Measurements from ENCODE around the gene RAET1L. TPM values are rescaled to one million over a fixed set of nuclear protein-coding genes. Genes with fewer than 3 reads are reported as not detected.

Gene RAET1L
- total and polyA plus RNA-seq, 2 experiments from 2014 or later, result not detected

DNA sequence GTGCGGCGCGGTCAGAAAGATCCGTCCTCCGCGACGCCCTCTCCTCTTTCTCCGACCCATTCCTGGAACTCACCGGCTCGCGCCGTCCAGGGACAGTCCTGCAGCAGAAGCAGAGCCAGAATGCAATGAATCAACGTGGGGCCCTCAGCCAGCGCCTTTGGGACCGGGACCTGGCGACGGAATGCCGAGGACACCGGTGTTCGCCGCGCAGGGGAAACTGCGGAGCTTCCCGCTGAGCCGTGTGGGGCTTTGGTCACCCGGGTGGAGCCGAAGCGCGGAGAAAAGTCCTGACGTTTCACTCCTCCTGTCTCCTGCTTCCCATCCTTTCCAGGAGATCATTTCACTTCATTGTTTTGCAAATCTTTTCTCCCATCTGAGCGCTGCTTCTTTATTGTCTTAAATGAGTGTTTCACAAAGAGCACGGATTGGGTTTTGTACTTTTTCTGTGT, 35.1 kb downstream of the RAET1L start:
- Histone ChIP-seq H4K20me1 (ENCODE audit: insufficient read depth) (no peaks in the 10 kb centered on the region), H3K9ac (no peak overlapping the region), H3K4me3 (peak overlapping the region; percentile 45), H3K9me3 (ENCODE audit: low read depth) (no peaks in the 10 kb centered on the region), H3K79me2 (ENCODE audit: insufficient read depth) (no peaks in the 10 kb centered on the region), H3K27me3 (replicated peaks; ENCODE audit: insufficient read depth) (peaks cover 94% of the 10 kb centered on the region), H3K4me2 (ENCODE audit: unreplicated experiment) (peak overlapping the region; percentile 65), H3K4me1 (ENCODE audit: insufficient read depth) (no peaks in the 10 kb centered on the region), H3K36me3 (ENCODE audit: low read depth) (no peaks in the 10 kb centered on the region), H3K9me2 (ENCODE audit: insufficient read depth) (no peaks in the 10 kb centered on the region), H3F3A (ENCODE audit: insufficient read depth) (no peaks in the 10 kb centered on the region), H2AFZ (peak overlapping the region; percentile 56), H3K27ac (no peak overlapping the region)
- in situ Hi-C loops (cut with MboI), result no loop called here
- DNase-seq, result peak; percentile 22
- no peak for TF ChIP-seq EZH2phosphoT487 (IDR thresholded peaks at IDR 0.05; ENCODE audit: insufficient read depth, low read depth)
- TF ChIP-seq EZH2 (IDR thresholded peaks at IDR 0.05; ENCODE audit: insufficient read depth, poor library complexity, severe bottlenecking), result no peak
- 1 to 2% methylated on average over 20 to 32 of the region's 32 CpGs for WGBS, 2 experiments (ENCODE audit: low coverage in 1 of 2, low lambda C conversion rate in 2 of 2, missing lambda C conversion rate in 2 of 2)

DNA sequence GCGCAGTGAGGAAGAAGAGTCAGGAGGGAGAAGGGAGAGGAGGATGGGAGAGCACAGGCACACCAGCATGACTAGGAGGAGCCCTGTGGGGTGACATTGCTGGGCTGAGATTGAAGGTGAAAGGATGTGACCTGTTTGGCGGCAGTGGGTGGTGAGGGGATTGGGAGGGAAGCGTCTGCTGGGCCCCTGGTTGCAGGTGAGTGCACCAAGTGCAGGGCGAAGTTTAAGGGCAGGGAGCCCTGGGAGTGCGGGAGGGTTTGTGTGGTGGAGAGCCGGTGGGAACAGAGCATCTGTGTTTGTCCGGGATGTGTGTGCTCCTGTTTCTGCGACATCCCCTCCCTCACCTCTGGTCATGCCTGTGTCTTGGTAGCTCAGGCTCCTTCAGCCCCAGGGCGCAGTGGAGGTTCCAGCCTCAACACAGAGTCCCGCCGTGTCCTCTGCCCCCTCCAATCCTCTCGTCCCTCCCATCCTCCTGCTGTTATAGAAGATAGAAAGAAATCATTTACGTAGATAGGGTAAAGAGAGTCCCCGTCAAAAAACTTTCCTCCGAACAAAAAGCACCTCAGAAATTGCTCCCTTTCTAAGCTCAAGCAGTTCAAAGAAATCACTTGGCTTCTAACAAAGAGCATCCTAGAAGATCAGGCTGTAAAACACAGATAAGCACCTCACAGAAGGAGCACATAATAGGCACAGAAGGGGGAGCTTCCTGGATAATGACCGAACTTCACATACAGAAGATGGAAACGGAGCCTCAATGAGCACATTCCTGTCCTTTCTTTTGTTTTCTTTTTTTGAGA, 36.6 kb downstream of the RAET1L start:
- Histone ChIP-seq H3K4me3 (no peak overlapping the region), H3K9ac (no peak overlapping the region), H3K79me2 (ENCODE audit: insufficient read depth) (no peaks in the 10 kb centered on the region), H3K9me2 (ENCODE audit: insufficient read depth) (no peaks in the 10 kb centered on the region), H3K27me3 (replicated peaks; ENCODE audit: insufficient read depth) (peaks cover 90% of the 10 kb centered on the region), H2AFZ (no peak overlapping the region), H3K4me2 (ENCODE audit: unreplicated experiment) (no peak overlapping the region), H3K4me1 (ENCODE audit: insufficient read depth) (no peaks in the 10 kb centered on the region), H4K20me1 (ENCODE audit: insufficient read depth) (no peaks in the 10 kb centered on the region), H3K36me3 (ENCODE audit: low read depth) (no peaks in the 10 kb centered on the region), H3K9me3 (ENCODE audit: low read depth) (no peaks in the 10 kb centered on the region), H3F3A (ENCODE audit: insufficient read depth) (no peaks in the 10 kb centered on the region), H3K27ac (no peak overlapping the region)
- WGBS, 2 experiments (ENCODE audit: low coverage in 1 of 2, low lambda C conversion rate in 2 of 2, missing lambda C conversion rate in 2 of 2), result 9 to 10% methylated on average over 17 of the region's 17 CpGs
- no peak for TF ChIP-seq EZH2 (IDR thresholded peaks at IDR 0.05; ENCODE audit: insufficient read depth, poor library complexity, severe bottlenecking)
- TF ChIP-seq EZH2phosphoT487 (IDR thresholded peaks at IDR 0.05; ENCODE audit: insufficient read depth, low read depth), result 0 out of 2 replicates have a peak, but pooled peaks have one; percentile 40
- no peak for DNase-seq
- in situ Hi-C loops (cut with MboI), result no loop called here

DNA sequence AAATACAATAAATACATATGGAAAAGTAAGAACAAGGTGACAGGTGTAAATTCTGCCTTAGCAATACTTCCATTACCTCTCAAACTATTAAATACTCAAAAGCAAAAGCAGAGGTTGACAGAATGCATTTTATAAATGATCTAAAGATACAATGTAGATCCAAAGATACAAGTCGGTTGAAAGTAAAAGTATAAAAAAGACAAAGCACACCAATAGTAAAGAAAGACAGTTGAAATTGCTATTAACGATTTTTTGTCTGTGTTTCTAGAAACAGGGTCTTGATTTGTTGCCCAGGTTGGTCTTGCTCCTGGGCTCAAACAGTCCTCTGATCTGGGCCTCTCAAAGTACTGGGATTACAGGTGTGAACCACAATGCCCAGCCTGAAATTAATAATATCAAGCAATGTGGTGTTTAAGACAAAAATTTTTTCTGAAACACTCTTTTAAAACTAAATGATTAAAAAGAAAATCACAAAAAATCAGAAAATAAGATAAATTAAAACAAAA, 37.7 kb downstream of the RAET1L start:
- no peak for DNase-seq
- Histone ChIP-seq H3K4me1 (ENCODE audit: insufficient read depth) (no peaks in the 10 kb centered on the region), H2AFZ (no peak overlapping the region), H3K27me3 (replicated peaks; ENCODE audit: insufficient read depth) (peaks cover 82% of the 10 kb centered on the region), H3K27ac (no peak overlapping the region), H4K20me1 (ENCODE audit: insufficient read depth) (no peaks in the 10 kb centered on the region), H3K9me3 (ENCODE audit: low read depth) (no peaks in the 10 kb centered on the region), H3K4me2 (ENCODE audit: unreplicated experiment) (no peak overlapping the region), H3K79me2 (ENCODE audit: insufficient read depth) (no peaks in the 10 kb centered on the region), H3K36me3 (ENCODE audit: low read depth) (no peaks in the 10 kb centered on the region), H3F3A (ENCODE audit: insufficient read depth) (no peaks in the 10 kb centered on the region), H3K9ac (no peak overlapping the region), H3K9me2 (ENCODE audit: insufficient read depth) (no peaks in the 10 kb centered on the region), H3K4me3 (no peak overlapping the region)
- no peak for TF ChIP-seq EZH2phosphoT487 (IDR thresholded peaks at IDR 0.05; ENCODE audit: insufficient read depth, low read depth)
- TF ChIP-seq EZH2 (IDR thresholded peaks at IDR 0.05; ENCODE audit: insufficient read depth, poor library complexity, severe bottlenecking), result peak; percentile 22
- 32 to 35% methylated on average over 2 of the region's 2 CpGs for WGBS, 2 experiments (ENCODE audit: low coverage in 1 of 2, low lambda C conversion rate in 2 of 2, missing lambda C conversion rate in 2 of 2)
- in situ Hi-C loops (cut with MboI), result no loop called here

DNA sequence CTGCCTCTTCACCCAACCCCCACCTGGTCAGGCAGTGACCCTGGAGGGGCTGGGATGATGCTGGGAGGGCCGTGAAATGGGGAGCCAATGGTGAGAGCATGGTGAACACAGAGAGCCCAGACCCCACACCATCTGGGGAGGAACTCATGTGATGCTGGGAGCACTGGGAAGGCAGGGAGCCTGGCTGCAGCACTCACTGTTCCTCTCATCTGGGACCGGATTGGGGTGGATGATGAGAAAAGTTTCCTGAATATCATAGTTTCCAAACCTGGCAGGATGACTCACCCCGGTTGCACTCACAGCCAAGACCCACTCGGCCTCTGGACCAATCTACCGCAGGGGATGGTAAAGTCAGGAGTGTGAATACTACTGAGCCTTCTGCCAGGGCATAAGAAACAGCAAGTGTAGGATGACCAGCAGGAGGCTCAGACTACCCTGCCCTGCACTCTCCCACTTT, 39.8 kb downstream of the RAET1L start:
- Histone ChIP-seq H3K27me3 (replicated peaks; ENCODE audit: insufficient read depth) (peaks cover 78% of the 10 kb centered on the region), H3K27ac (no peak overlapping the region), H3K4me2 (ENCODE audit: unreplicated experiment) (no peak overlapping the region), H3K79me2 (ENCODE audit: insufficient read depth) (no peaks in the 10 kb centered on the region), H3K9ac (no peak overlapping the region), H4K20me1 (ENCODE audit: insufficient read depth) (no peaks in the 10 kb centered on the region), H3K36me3 (ENCODE audit: low read depth) (no peaks in the 10 kb centered on the region), H2AFZ (no peak overlapping the region), H3K4me3 (no peak overlapping the region), H3F3A (ENCODE audit: insufficient read depth) (no peaks in the 10 kb centered on the region), H3K9me2 (ENCODE audit: insufficient read depth) (no peaks in the 10 kb centered on the region), H3K9me3 (ENCODE audit: low read depth) (no peaks in the 10 kb centered on the region), H3K4me1 (ENCODE audit: insufficient read depth) (no peaks in the 10 kb centered on the region)
- TF ChIP-seq EZH2phosphoT487 (IDR thresholded peaks at IDR 0.05; ENCODE audit: insufficient read depth, low read depth), result no peak
- no peak for TF ChIP-seq EZH2 (IDR thresholded peaks at IDR 0.05; ENCODE audit: insufficient read depth, poor library complexity, severe bottlenecking)
- DNase-seq, result peak; percentile 31
- in situ Hi-C loops (cut with MboI), result no loop called here
- 30 to 39% methylated on average over 5 of the region's 5 CpGs for WGBS, 2 experiments (ENCODE audit: low coverage in 1 of 2, low lambda C conversion rate in 2 of 2, missing lambda C conversion rate in 2 of 2)

All from GM23248 (cell line).